ENCODE data around the gene SGMS1. TPM values are rescaled to one million over a fixed set of nuclear protein-coding genes. Genes with fewer than 3 reads are reported as not detected.
"Not testable (repeated sequence)": the region's sequence is repeated elsewhere in the genome, so short reads cannot be mapped to it uniquely, and the experiment has no call there.

The SGMS1 gene
- total RNA-seq, 2 donors from 2014 or later = 19.4 to 19.5 TPM

- Histone ChIP-seq H3K27me3 (no peaks in the 10 kb centered on the region), H3K9me3 (no peaks in the 10 kb centered on the region), H3K9ac (ENCODE audit: low read depth in 2 of 2, low read length in 2 of 2) (no peak overlapping the region), H3K36me3 (no peaks in the 10 kb centered on the region), H3K4me3 (no peak overlapping the region), H3K27ac (no peak overlapping the region), H3K4me1 (peaks cover 11% of the 10 kb centered on the region)
- no peak for DNase-seq
- no peak for TF ChIP-seq CTCF (IDR thresholded peaks at IDR 0.05)
- intact Hi-C loops (cut with DNase I) = no loop called here
Measured at GRCh38 chr10:50576245-50576815, 47.4 kb downstream of the SGMS1 start.

- H3K4me3 ChIP-seq = no peak overlapping the region
- H3K27ac ChIP-seq = no peak overlapping the region
- TF ChIP-seq CTCF (IDR thresholded peaks at IDR 0.05) = no peak
- no peaks in the 10 kb centered on the region for H3K36me3 ChIP-seq
- H3K4me1 ChIP-seq = peaks cover 11% of the 10 kb centered on the region
- no peak for DNase-seq
- intact Hi-C loops (cut with DNase I) = no loop called here
- no peaks in the 10 kb centered on the region for H3K27me3 ChIP-seq
- H3K9ac ChIP-seq (ENCODE audit: low read depth in 2 of 2, low read length in 2 of 2) = no peak overlapping the region
- no peaks in the 10 kb centered on the region for H3K9me3 ChIP-seq
Measured at GRCh38 chr10:50575477-50576244, 48.1 kb downstream of the SGMS1 start.

GRCh38 chr10:50574931-50575330, 48.8 kb downstream of the SGMS1 start:
- H3K9ac ChIP-seq (ENCODE audit: low read depth in 2 of 2, low read length in 2 of 2) = no peak overlapping the region
- DNase-seq = no peak
- peaks cover 11% of the 10 kb centered on the region for H3K4me1 ChIP-seq
- no peaks in the 10 kb centered on the region for H3K27me3 ChIP-seq
- no peaks in the 10 kb centered on the region for H3K9me3 ChIP-seq
- no peaks in the 10 kb centered on the region for H3K36me3 ChIP-seq
- intact Hi-C loops (cut with DNase I) = no loop called here
- TF ChIP-seq CTCF (IDR thresholded peaks at IDR 0.05) = no peak
- no peak overlapping the region for H3K27ac ChIP-seq
- H3K4me3 ChIP-seq = no peak overlapping the region

GRCh38 chr10:50574305-50574704, 49.5 kb downstream of the SGMS1 start:
- no peaks in the 10 kb centered on the region for H3K36me3 ChIP-seq
- no peak overlapping the region for H3K27ac ChIP-seq
- H3K4me3 ChIP-seq = no peak overlapping the region
- H3K9ac ChIP-seq (ENCODE audit: low read depth in 2 of 2, low read length in 2 of 2) = no peak overlapping the region
- intact Hi-C loops (cut with DNase I) = no loop called here
- DNase-seq = no peak
- no peak for TF ChIP-seq CTCF (IDR thresholded peaks at IDR 0.05)
- peaks cover 7% of the 10 kb centered on the region for H3K4me1 ChIP-seq
- no peaks in the 10 kb centered on the region for H3K9me3 ChIP-seq
- H3K27me3 ChIP-seq = no peaks in the 10 kb centered on the region

- no peak for DNase-seq
- TF ChIP-seq CTCF (IDR thresholded peaks at IDR 0.05) = no peak
- no peak overlapping the region for H3K4me3 ChIP-seq
Measured at GRCh38 chr10:50572017-50572491, 51.7 kb downstream of the SGMS1 start.

GRCh38 chr10:50568750-50569149, 55.0 kb downstream of the SGMS1 start:
- intact Hi-C loops (cut with DNase I); H3K36me3 ChIP-seq; DNase-seq; H3K9me3 ChIP-seq; H3K4me1 ChIP-seq; H3K4me3 ChIP-seq; H3K27ac ChIP-seq; H3K27me3 ChIP-seq; H3K9ac ChIP-seq (ENCODE audit: low read depth in 2 of 2, low read length in 2 of 2): not testable (repeated sequence)

More at GRCh38 chr10:50572017-50572491, 51.7 kb downstream of the SGMS1 start:
- H3K9me3 ChIP-seq = no peaks in the 10 kb centered on the region
- intact Hi-C loops (cut with DNase I) = no loop called here
- H3K9ac ChIP-seq (ENCODE audit: low read depth in 2 of 2, low read length in 2 of 2) = no peak overlapping the region
- no peaks in the 10 kb centered on the region for H3K27me3 ChIP-seq
- no peaks in the 10 kb centered on the region for H3K36me3 ChIP-seq
- no peaks in the 10 kb centered on the region for H3K4me1 ChIP-seq
- H3K27ac ChIP-seq = no peak overlapping the region
